ENCODE data around the gene NDRG2. TPM values are rescaled to one million over a fixed set of nuclear protein-coding genes. Genes with fewer than 3 reads are reported as not detected.

Gene NDRG2
- total RNA-seq, 1 donor from 2014 or later = 3.6 TPM

- DNase-seq (ENCODE audit: low read depth in 2 of 2) = no peak
These were observed 53.2 kb downstream of the NDRG2 start for GRCh38 chr14:20971705-20972021.

- DNase-seq (ENCODE audit: low read depth in 2 of 2) = peak; percentile 86 to 89
These were observed 53.7 kb downstream of the NDRG2 start for GRCh38 chr14:20970983-20971704.

- no peak for DNase-seq (ENCODE audit: low read depth in 2 of 2)
These were observed 54.2 kb downstream of the NDRG2 start for GRCh38 chr14:20970647-20970982.

- no peak for DNase-seq (ENCODE audit: low read depth in 2 of 2)
These were observed 55.5 kb downstream of the NDRG2 start for GRCh38 chr14:20969336-20969735.

Other genes starting within 250 kb of the NDRG2 start
- gene RNASE6, start 243.8 kb downstream of the NDRG2 start, total RNA-seq = not detected in 2 replicates
- gene RNASE1, start 222.2 kb downstream of the NDRG2 start, total RNA-seq = 4.6 and 14.6 TPM in 2 replicates
- gene RNASE3, start 133.7 kb downstream of the NDRG2 start, total RNA-seq = not detected in 2 replicates
- gene RNASE2, start 69.6 kb downstream of the NDRG2 start, total RNA-seq = not detected in 2 replicates
- gene METTL17, start 35.1 kb downstream of the NDRG2 start, total RNA-seq = 13.1 and 19.0 TPM in 2 replicates
- gene SLC39A2, start 25.8 kb downstream of the NDRG2 start, total RNA-seq = not detected in 2 replicates
- not detected in 2 replicates for gene TPPP2, start 5.2 kb upstream of the NDRG2 start, total RNA-seq
- gene RNASE13, start 9.7 kb upstream of the NDRG2 start, total RNA-seq = not detected in 2 replicates
- not detected in 2 replicates for gene RNASE7, start 17.3 kb upstream of the NDRG2 start, total RNA-seq
- gene RNASE8, start 32.8 kb upstream of the NDRG2 start, total RNA-seq = not detected in 2 replicates
- gene ARHGEF40, start 45.2 kb upstream of the NDRG2 start, total RNA-seq = 4.8 and 5.8 TPM in 2 replicates
- gene ZNF219, start 73.6 kb upstream of the NDRG2 start, total RNA-seq = 2.0 and 2.4 TPM in 2 replicates
- not detected in 2 replicates for gene TMEM253, start 76.0 kb upstream of the NDRG2 start, total RNA-seq
- gene OR5AU1, start 131.0 kb upstream of the NDRG2 start, total RNA-seq = not detected in 2 replicates
- 570 and 584 TPM in 2 replicates for gene HNRNPC, start 244.4 kb upstream of the NDRG2 start, total RNA-seq